Measurements from ENCODE around the gene RCN2. TPM values are rescaled to one million over a fixed set of nuclear protein-coding genes. Genes with fewer than 3 reads are reported as not detected.

Gene RCN2
- total and polyA plus RNA-seq, 2 experiments from 2014 or later = 96.7 to 178 TPM

DNA sequence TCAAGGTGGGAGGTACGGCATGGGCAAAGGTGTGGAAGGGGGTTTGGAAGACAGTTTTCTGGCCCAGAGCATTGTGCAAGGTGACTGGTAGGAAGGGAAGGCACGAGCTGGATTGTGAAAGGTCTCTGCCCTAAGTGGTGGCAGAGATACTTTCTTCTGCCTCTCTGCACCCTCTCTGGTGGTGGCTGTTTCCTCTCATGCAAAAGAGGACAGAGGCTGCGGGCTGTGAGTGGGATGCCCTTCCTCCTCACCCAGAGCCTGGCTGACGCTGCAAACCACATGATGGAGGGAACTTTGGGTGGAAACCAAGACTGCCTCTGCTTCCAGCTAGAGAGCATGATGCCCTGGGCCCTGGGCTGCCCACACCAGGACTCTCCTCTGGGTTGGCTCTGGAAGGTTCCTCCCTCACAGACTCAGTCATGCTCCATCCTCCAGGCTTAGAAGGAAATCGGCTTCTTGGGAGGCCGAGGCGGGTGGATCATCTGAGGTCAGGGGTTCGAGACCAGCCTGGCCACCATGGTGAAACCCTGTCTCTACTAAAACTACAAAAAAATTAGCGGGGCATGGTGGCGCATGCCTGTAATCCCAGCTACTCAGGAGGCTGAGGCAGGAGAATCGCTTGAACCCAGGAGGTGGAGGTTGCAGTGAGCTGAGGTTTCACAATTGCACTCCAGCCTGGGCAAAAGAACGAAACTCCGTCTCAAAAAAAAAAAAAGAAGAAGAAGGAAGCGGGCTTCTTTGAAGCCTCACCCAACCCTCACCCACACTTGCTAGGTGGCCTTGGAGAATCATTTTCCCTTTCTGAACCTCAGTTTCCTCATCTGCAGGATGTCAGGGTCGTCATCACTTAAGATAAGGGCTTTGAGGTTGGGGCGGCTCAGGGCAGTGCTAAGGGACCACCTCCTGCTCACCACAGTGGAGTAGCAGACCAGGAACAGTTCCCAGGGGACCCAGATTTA, 71.7 kb downstream of the RCN2 start:
- no peaks in the 10 kb centered on the region for H3K9me2 ChIP-seq (ENCODE audit: insufficient read depth)
- H3K4me3 ChIP-seq = no peak overlapping the region
- no peak overlapping the region for H3K27ac ChIP-seq
- TF ChIP-seq EZH2phosphoT487 (IDR thresholded peaks at IDR 0.05; ENCODE audit: insufficient read depth, low read depth) (no peak), EZH2 (IDR thresholded peaks at IDR 0.05; ENCODE audit: insufficient read depth, poor library complexity, severe bottlenecking) (no peak)
- WGBS, 2 experiments (ENCODE audit: low coverage in 1 of 2, low lambda C conversion rate in 2 of 2, missing lambda C conversion rate in 2 of 2) = 79 to 80% methylated on average over 15 to 16 of the region's 16 CpGs
- H3K9me3 ChIP-seq (ENCODE audit: low read depth) = no peaks in the 10 kb centered on the region
- no peaks in the 10 kb centered on the region for H3F3A ChIP-seq (ENCODE audit: insufficient read depth)
- peaks cover 3% of the 10 kb centered on the region; the same call in 1 of the 2 replicates for H3K27me3 ChIP-seq (replicated peaks; ENCODE audit: insufficient read depth)
- no peaks in the 10 kb centered on the region for H3K36me3 ChIP-seq (ENCODE audit: low read depth)
- no peaks in the 10 kb centered on the region for H3K4me1 ChIP-seq (ENCODE audit: insufficient read depth)
- H3K79me2 ChIP-seq (ENCODE audit: insufficient read depth) = no peaks in the 10 kb centered on the region
- H4K20me1 ChIP-seq (ENCODE audit: insufficient read depth) = no peaks in the 10 kb centered on the region
- no peak overlapping the region for H3K4me2 ChIP-seq (ENCODE audit: unreplicated experiment)
- H3K9ac ChIP-seq = no peak overlapping the region
- in situ Hi-C loops (cut with MboI) = no loop called here
- H2AFZ ChIP-seq = no peak overlapping the region
- no peak for DNase-seq

Small RNA genes within 50 kb of the gene (small RNA-seq; reads per million reads assigned to genes)
- not detected for gene RN7SL278P (ENCODE audit: low read depth, low replicate concordance)

Other genes starting within 250 kb of the RCN2 start
- 5.9 and 10.4 TPM in 2 replicates for gene SCAPER, start 26.4 kb upstream of the RCN2 start, total RNA-seq (2014; rRNA removed; shearing (Covaris generic))
- 5.5 and 7.8 TPM in 2 replicates for gene SCAPER, start 26.4 kb upstream of the RCN2 start, polyA plus RNA-seq (2016; fragmentation: Nextera tagmentation; extraction: Ambion mirVana)
- gene PSTPIP1, start 63.4 kb downstream of the RCN2 start, total RNA-seq (2014; rRNA removed; shearing (Covaris generic)) = 0.38 TPM in 1 of 2 replicates, not detected in the other
- 0.71 and 0.80 TPM in 2 replicates for gene PSTPIP1, start 63.4 kb downstream of the RCN2 start, polyA plus RNA-seq (2016; fragmentation: Nextera tagmentation; extraction: Ambion mirVana)
- 321 and 332 TPM in 2 replicates for gene TSPAN3, start 139.4 kb downstream of the RCN2 start, total RNA-seq (2014; rRNA removed; shearing (Covaris generic))
- 307 and 320 TPM in 2 replicates for gene TSPAN3, start 139.4 kb downstream of the RCN2 start, polyA plus RNA-seq (2016; fragmentation: Nextera tagmentation; extraction: Ambion mirVana)